CD8-positive, alpha-beta memory T cell (primary cell): Measurements from ENCODE around the gene ZNF593OS. TPM values are rescaled to one million over a fixed set of nuclear protein-coding genes. Genes with fewer than 3 reads are reported as not detected.

Experiments
- CTCF ChIA-PET: fragments of 350-600 bp; sonication (Branson Sonifier 250); formaldehyde crosslinking; loops from one replicate; lab custom pipeline; 2021; ENCODE audit warnings: antibody characterized with exemption; lab: Charles Lee
- POLR2A ChIA-PET: fragments of 350-600 bp; sonication (Branson Sonifier 250); formaldehyde crosslinking; loops from one replicate; lab custom pipeline; 2021; ENCODE audit warnings: antibody characterized with exemption; lab: Charles Lee
- DNase-seq, 5 donors: peaks; one replicate each; pipeline versions ENCODE4 v3.0.0 to v3.0.0-alpha.2; 2020 to 2022; ENCODE audit warnings: mixed read lengths in 1 of 5
- H3K27ac ChIP-seq: one replicate; pipeline ENCODE4 v1.7.0; 2013; ENCODE audit warnings: low read depth, mild to moderate bottlenecking, low read length, moderate library complexity
- H3K27me3 ChIP-seq: 2 replicates; pipeline ENCODE4 v1.7.0; 2013; ENCODE audit warnings: low read length, mild to moderate bottlenecking; ENCODE audit not compliant: insufficient read depth, poor library complexity, severe bottlenecking
- H3K36me3 ChIP-seq: 2 replicates; pipeline ENCODE4 v1.7.0; 2013; ENCODE audit warnings: mild to moderate bottlenecking, low read length, moderate library complexity; ENCODE audit not compliant: insufficient read depth
- H3K4me1 ChIP-seq: 2 replicates; pipeline ENCODE4 v1.7.0; 2013; ENCODE audit warnings: mild to moderate bottlenecking, low read length, moderate library complexity; ENCODE audit not compliant: insufficient read depth
- H3K4me3 ChIP-seq: 2 replicates; pipeline ENCODE4 v1.7.0; 2013; ENCODE audit warnings: mild to moderate bottlenecking, low read length
- H3K9me3 ChIP-seq: 2 replicates; pipeline ENCODE4 v1.7.0; 2013; ENCODE audit warnings: mild to moderate bottlenecking, low read length
- H3K27ac Mint-ChIP-seq, 8 donors: one replicate each; pipeline ENCODE4 v1.8.0; 2020 to 2021; ENCODE audit warnings: mixed read lengths in 8 of 8, mild to moderate bottlenecking in 6 of 8, inconsistent platforms in 3 of 8, moderate library complexity in 3 of 8
- H3K27me3 Mint-ChIP-seq, 2 donors: one replicate each; pipeline ENCODE4 v1.8.0; 2020 to 2021; ENCODE audit warnings: mixed read lengths in 2 of 2, mild to moderate bottlenecking in 1 of 2, moderate library complexity in 1 of 2
- H3K36me3 Mint-ChIP-seq, 3 donors: one replicate each; pipeline ENCODE4 v1.8.0; 2020 to 2021; ENCODE audit warnings: mixed read lengths in 3 of 3, inconsistent platforms in 1 of 3, mild to moderate bottlenecking in 1 of 3
- H3K4me1 Mint-ChIP-seq, 3 donors: one replicate each; pipeline ENCODE4 v1.8.0; 2020 to 2021; ENCODE audit warnings: mixed read lengths in 3 of 3, inconsistent platforms in 1 of 3, mild to moderate bottlenecking in 1 of 3
- H3K4me3 Mint-ChIP-seq, 7 donors: one replicate each; pipeline ENCODE4 v1.8.0; 2020 to 2021; ENCODE audit warnings: mixed read lengths in 7 of 7, mild to moderate bottlenecking in 6 of 7, moderate library complexity in 4 of 7, inconsistent platforms in 2 of 7
- H3K9me3 Mint-ChIP-seq, 5 donors: one replicate each; pipeline ENCODE4 v1.8.0; 2020 to 2022; ENCODE audit warnings: mixed read lengths in 5 of 5, mild to moderate bottlenecking in 3 of 5, moderate library complexity in 2 of 5, inconsistent platforms in 1 of 5
- polyA plus RNA-seq: library from polyadenylated mRNA; unstranded; fragments of 300-500 nt; fragmentation: Illumina TruSeq; gene quantifications from one replicate; pipeline ENCODE4 v1.2.3, GENCODE V29; 2021
- total RNA-seq, 2 experiments: library from RNA; stranded (reverse); gene quantifications; one replicate each; pipeline ENCODE4 v1.2.3, GENCODE V29; 2021

The ZNF593OS gene
- total and polyA plus RNA-seq, 3 experiments from 2014 or later, result 0.85 TPM; not detected in 2

GRCh38 chr1:26190373-26190987 lies 18.8 kb upstream of the ZNF593OS start, which contains the start of gene CATSPER4:
TSS of gene CATSPER4 (plus strand) at chr1:26190602. CDS start at chr1:26190628, 26 bp downstream.
- H3K27ac ChIP-seq, result no peak within 1 kb of the TSS
- CTCF ChIA-PET, result interaction anchor here (0.8 to 2.7 kb wide), 5 partner anchors 10 to 44 kb away, joined by 3 to 11 read pairs (median 4); partner anchors contain the start of genes CEP85 and ZNF593
- no peaks in the 10 kb centered on the region for H3K36me3 ChIP-seq
- H3K36me3 Mint-ChIP-seq, result no peaks in the 10 kb centered on the region
- no peak for DNase-seq
- H3K9me3 ChIP-seq, result no peaks in the 10 kb centered on the region
- H3K9me3 Mint-ChIP-seq, result no peaks in the 10 kb centered on the region
- H3K27ac Mint-ChIP-seq, result peak within 1 kb of the TSS in 3 of 8 donors; percentile 44 to 61 (median 44)
- H3K27me3 Mint-ChIP-seq, result peaks cover 0 to 3% of the 10 kb centered on the region in 2 donors
- POLR2A ChIA-PET, result no interaction called here
- no peak within 1 kb of the TSS for H3K4me3 ChIP-seq
- no peak within 1 kb of the TSS for H3K4me3 Mint-ChIP-seq
- H3K4me1 Mint-ChIP-seq, result peaks cover 4 to 8% (median 7%) of the 10 kb centered on the region in 3 donors
- H3K27me3 ChIP-seq, result no peaks in the 10 kb centered on the region
- H3K4me1 ChIP-seq, result peaks cover 7% of the 10 kb centered on the region

GRCh38 chr1:26189751-26190275 lies 18.2 kb upstream of the ZNF593OS start:
- Mint-ChIP-seq H3K36me3 (no peaks in the 10 kb centered on the region), H3K9me3 (no peaks in the 10 kb centered on the region), H3K27me3 (peaks cover 0 to 3% of the 10 kb centered on the region in 2 donors), H3K4me1 (peaks cover 4 to 8% (median 7%) of the 10 kb centered on the region in 3 donors), H3K27ac (peak overlapping the region in 1 of 8 donors; percentile 44), H3K4me3 (no peak overlapping the region)
- no peaks in the 10 kb centered on the region for H3K9me3 ChIP-seq
- H3K4me1 ChIP-seq, result peaks cover 7% of the 10 kb centered on the region
- DNase-seq, result no peak
- H3K27ac ChIP-seq, result no peak overlapping the region
- POLR2A ChIA-PET, result no interaction called here
- H3K27me3 ChIP-seq, result no peaks in the 10 kb centered on the region
- H3K4me3 ChIP-seq, result no peak overlapping the region
- CTCF ChIA-PET, result interaction anchor here (0.7 to 2.7 kb wide), 7 partner anchors 10 to 227 kb away, joined by 3 to 11 read pairs (median 4); partner anchors contain the start of genes CEP85 and ZNF593
- no peaks in the 10 kb centered on the region for H3K36me3 ChIP-seq

- Mint-ChIP-seq H3K4me1 (peaks cover 4 to 8% (median 7%) of the 10 kb centered on the region in 3 donors), H3K27ac (peak overlapping the region in 1 of 8 donors; percentile 44), H3K9me3 (no peaks in the 10 kb centered on the region), H3K4me3 (no peak overlapping the region), H3K36me3 (no peaks in the 10 kb centered on the region), H3K27me3 (peaks cover 0 to 3% of the 10 kb centered on the region in 2 donors)
- no peaks in the 10 kb centered on the region for H3K9me3 ChIP-seq
- peaks cover 7% of the 10 kb centered on the region for H3K4me1 ChIP-seq
- no peak overlapping the region for H3K27ac ChIP-seq
- POLR2A ChIA-PET, result no interaction called here
- H3K36me3 ChIP-seq, result no peaks in the 10 kb centered on the region
- no peaks in the 10 kb centered on the region for H3K27me3 ChIP-seq
- DNase-seq, result no peak
- CTCF ChIA-PET, result interaction anchor here (0.7 to 2.7 kb wide), 7 partner anchors 9 to 228 kb away, joined by 3 to 11 read pairs (median 4); partner anchors contain the start of genes CEP85 and ZNF593
- H3K4me3 ChIP-seq, result no peak overlapping the region
These were observed 17.7 kb upstream of the ZNF593OS start for GRCh38 chr1:26189331-26189730.

- Histone ChIP-seq H3K36me3 (no peaks in the 10 kb centered on the region), H3K4me3 (no peak overlapping the region), H3K9me3 (no peaks in the 10 kb centered on the region), H3K4me1 (peaks cover 7% of the 10 kb centered on the region), H3K27ac (no peak overlapping the region), H3K27me3 (no peaks in the 10 kb centered on the region)
- Mint-ChIP-seq H3K27ac (no peak overlapping the region), H3K4me1 (peaks cover 4 to 8% (median 7%) of the 10 kb centered on the region in 3 donors), H3K36me3 (no peaks in the 10 kb centered on the region), H3K4me3 (no peak overlapping the region), H3K27me3 (peaks cover 0 to 1% of the 10 kb centered on the region in 2 donors), H3K9me3 (no peaks in the 10 kb centered on the region)
- no peak for DNase-seq
- ChIA-PET CTCF (interaction anchor here (2.0 kb wide), 1 partner anchor 46 kb away, joined by 11 read pairs; the partner anchor contains the start of gene CEP85), POLR2A (no interaction called here)
These were observed 16.8 kb upstream of the ZNF593OS start for GRCh38 chr1:26188477-26188876.

GRCh38 chr1:26187882-26188281 lies 16.2 kb upstream of the ZNF593OS start:
- H3K27ac ChIP-seq, result no peak overlapping the region
- CTCF ChIA-PET, result interaction anchor here (1.3 to 1.9 kb wide), 2 partner anchors 18 to 46 kb away, joined by 3 to 6 read pairs; partner anchors contain the start of gene CEP85
- no peak for DNase-seq
- H3K36me3 ChIP-seq, result no peaks in the 10 kb centered on the region
- Mint-ChIP-seq H3K9me3 (no peaks in the 10 kb centered on the region), H3K27ac (no peak overlapping the region), H3K4me3 (no peak overlapping the region), H3K4me1 (peaks cover 4 to 8% (median 7%) of the 10 kb centered on the region in 3 donors), H3K27me3 (no peaks in the 10 kb centered on the region), H3K36me3 (no peaks in the 10 kb centered on the region)
- no peaks in the 10 kb centered on the region for H3K27me3 ChIP-seq
- POLR2A ChIA-PET, result no interaction called here
- H3K4me3 ChIP-seq, result no peak overlapping the region
- H3K4me1 ChIP-seq, result peaks cover 7% of the 10 kb centered on the region
- no peaks in the 10 kb centered on the region for H3K9me3 ChIP-seq

- Mint-ChIP-seq H3K27ac (no peak overlapping the region), H3K27me3 (no peaks in the 10 kb centered on the region), H3K36me3 (no peaks in the 10 kb centered on the region), H3K9me3 (no peaks in the 10 kb centered on the region), H3K4me3 (no peak overlapping the region), H3K4me1 (no peaks in the 10 kb centered on the region)
- no peaks in the 10 kb centered on the region for H3K27me3 ChIP-seq
- H3K4me1 ChIP-seq, result no peaks in the 10 kb centered on the region
- H3K4me3 ChIP-seq, result no peak overlapping the region
- H3K9me3 ChIP-seq, result no peaks in the 10 kb centered on the region
- CTCF ChIA-PET, result no interaction called here
- H3K27ac ChIP-seq, result no peak overlapping the region
- POLR2A ChIA-PET, result no interaction called here
- DNase-seq, result no peak
- no peaks in the 10 kb centered on the region for H3K36me3 ChIP-seq
These were observed 13.3 kb upstream of the ZNF593OS start for GRCh38 chr1:26184883-26185282.

GRCh38 chr1:26184086-26184485 lies 12.5 kb upstream of the ZNF593OS start:
- no peaks in the 10 kb centered on the region for H3K36me3 Mint-ChIP-seq
- no peak for DNase-seq
- H3K27me3 ChIP-seq, result no peaks in the 10 kb centered on the region
- POLR2A ChIA-PET, result no interaction called here
- no peaks in the 10 kb centered on the region for H3K9me3 Mint-ChIP-seq
- H3K4me1 ChIP-seq, result no peaks in the 10 kb centered on the region
- H3K36me3 ChIP-seq, result no peaks in the 10 kb centered on the region
- H3K27me3 Mint-ChIP-seq, result no peaks in the 10 kb centered on the region
- no peaks in the 10 kb centered on the region for H3K4me1 Mint-ChIP-seq
- H3K27ac Mint-ChIP-seq, result no peak overlapping the region
- no peak overlapping the region for H3K27ac ChIP-seq
- CTCF ChIA-PET, result interaction anchor here (1.1 to 1.7 kb wide), 2 partner anchors 14 to 50 kb away, joined by 4 to 6 read pairs; partner anchors contain the start of genes CEP85 and ZNF593
- H3K4me3 Mint-ChIP-seq, result no peak overlapping the region
- no peaks in the 10 kb centered on the region for H3K9me3 ChIP-seq
- H3K4me3 ChIP-seq, result no peak overlapping the region

GRCh38 chr1:26182383-26182696 lies 10.7 kb upstream of the ZNF593OS start:
- ChIA-PET CTCF (no interaction called here), POLR2A (no interaction called here)
- DNase-seq, result no peak
- H3K27me3 Mint-ChIP-seq, result no peaks in the 10 kb centered on the region
- H3K36me3 Mint-ChIP-seq, result no peaks in the 10 kb centered on the region
- no peak overlapping the region for H3K27ac Mint-ChIP-seq
- Histone ChIP-seq H3K4me1 (no peaks in the 10 kb centered on the region), H3K36me3 (no peaks in the 10 kb centered on the region), H3K4me3 (no peak overlapping the region), H3K27me3 (no peaks in the 10 kb centered on the region), H3K27ac (no peak overlapping the region), H3K9me3 (no peaks in the 10 kb centered on the region)
- no peaks in the 10 kb centered on the region for H3K9me3 Mint-ChIP-seq
- H3K4me1 Mint-ChIP-seq, result no peaks in the 10 kb centered on the region
- no peak overlapping the region for H3K4me3 Mint-ChIP-seq
